HG03095 (cell line): ENCODE measurements around the gene RAB13.

Source experiments
- ATAC-seq: cut with Tn5 transposase; IDR thresholded peaks from one replicate; pipeline ENCODE4 v1.9.1; 2021; ENCODE audit warnings: moderate library complexity; ENCODE audit not compliant: unreplicated experiment

The RAB13 gene

DNA sequence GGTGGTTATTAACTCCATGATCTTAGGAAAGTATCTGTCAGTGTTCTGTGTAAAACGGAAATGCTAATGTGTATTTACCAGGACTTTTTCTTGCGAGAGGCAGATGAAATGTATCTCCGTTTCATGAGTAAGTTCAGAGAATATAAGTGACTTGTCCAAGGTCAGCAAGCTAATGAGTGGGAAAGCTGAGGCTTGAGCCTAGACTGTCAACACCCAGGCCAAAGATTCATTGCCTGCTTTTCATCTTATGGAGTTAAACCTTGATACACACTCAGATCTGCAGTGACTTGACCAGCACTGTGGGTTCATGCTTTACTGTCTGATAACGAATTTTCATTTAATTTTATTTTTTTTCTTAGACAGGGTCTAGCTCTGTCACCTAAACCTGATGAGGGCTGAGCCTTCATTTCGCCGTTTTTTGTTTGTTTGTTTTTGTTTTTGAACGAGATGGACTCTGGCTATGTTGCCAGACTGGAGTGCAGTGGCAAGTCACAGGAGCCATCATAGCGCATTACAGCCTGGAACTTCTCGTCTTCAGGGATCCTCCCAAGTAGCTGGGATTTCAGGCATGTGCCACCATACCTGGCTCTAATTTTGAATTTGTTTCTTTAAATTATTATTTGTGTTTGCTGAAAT, 7.7 kb downstream of the RAB13 start:
- no peak for ATAC-seq

DNA sequence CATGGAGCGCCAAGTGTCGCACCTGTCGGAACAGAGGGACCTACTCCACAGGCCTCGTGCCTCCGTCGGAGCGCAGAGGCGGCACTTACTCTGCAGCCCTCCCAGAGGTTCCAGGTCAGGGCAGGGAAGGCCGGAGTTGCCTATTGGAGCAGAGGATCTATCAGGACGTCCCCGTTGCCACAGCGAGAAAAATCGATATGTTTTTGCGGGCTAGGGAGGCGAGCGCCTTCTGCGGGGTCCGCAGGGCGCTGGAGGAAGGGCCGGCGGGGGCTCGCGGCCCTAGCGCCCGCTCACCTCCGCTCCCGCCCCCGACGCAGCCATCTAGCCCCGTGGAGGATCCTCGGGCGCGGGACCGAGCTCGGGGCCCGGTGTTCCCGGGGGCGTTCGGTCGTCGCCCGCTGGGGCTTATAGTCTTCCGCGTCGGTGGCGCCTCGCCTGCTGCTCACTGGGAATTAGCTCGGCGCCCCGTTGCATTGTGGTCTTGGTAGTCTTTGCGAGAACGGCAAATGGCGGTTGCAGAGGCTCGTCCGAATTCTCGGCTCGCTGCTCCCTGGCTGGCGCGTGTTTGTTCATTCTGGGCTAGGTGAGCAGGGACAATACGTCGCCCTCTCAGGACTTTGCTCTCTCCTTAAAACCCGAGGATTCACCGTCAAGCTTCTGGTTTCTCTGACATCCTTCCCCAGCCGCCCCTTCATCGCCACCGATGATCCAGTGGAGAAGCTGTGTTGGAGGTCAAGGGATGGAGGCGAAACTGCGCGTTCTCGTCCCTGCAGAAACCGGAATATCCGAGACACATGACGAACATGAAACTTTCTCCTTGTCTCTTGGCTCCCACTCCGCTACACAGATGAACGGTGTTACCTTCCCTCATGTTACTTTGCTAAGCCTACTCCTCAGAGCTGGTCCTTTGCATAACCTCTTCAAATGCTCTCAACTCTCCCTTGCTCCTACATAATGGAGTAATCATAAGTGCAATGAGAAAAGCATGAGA, 8.6 kb downstream of the RAB13 start, which contains the start of gene JTB:
TSS of gene JTB (minus strand) at position 425 of the 991 bp plus-strand sequence. CDS start at position 3, 422 bp downstream.
- peak; percentile 70 for ATAC-seq

DNA sequence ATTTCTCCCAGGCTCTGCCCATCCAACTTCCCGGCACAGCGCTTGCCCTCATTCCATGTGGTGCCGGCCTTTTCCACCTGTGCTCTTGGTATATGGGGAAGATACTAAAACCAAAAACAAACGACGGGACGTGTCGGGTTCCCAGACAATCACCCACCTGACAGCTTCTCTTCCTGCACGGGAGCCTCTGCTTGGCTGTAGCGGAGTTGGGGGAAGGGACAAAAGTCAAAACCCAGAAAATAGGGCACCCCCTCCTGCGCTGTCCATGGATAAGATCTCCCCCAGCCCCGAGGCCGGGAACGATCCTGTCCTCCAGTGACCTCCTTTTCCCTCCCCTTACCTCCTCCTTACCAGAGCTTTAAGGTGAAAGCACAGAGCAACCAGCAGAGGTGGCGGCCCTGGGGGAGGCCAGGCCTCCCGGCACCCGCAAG, 9.3 kb downstream of the RAB13 start:
- ATAC-seq: no peak

DNA sequence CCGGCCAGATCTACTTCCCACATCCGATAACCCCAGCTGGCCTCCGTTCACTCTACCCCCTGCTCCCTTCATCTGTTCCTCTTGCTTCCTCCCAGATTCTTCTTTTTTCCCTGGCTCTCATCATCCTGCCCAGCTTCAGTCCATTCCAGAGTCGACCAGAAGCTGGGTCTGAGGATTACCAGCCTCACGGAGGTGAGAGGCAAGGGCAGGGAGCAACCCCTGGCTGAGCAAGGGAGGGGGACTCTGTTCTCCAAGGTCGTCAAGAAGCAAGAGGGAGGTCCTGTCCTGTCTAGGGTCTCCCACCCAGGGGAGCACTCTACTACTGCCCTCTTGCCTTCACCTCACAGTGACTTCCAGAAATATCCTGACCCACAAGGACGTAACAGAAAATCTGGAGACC, 12.6 kb downstream of the RAB13 start:
- no peak for ATAC-seq

DNA sequence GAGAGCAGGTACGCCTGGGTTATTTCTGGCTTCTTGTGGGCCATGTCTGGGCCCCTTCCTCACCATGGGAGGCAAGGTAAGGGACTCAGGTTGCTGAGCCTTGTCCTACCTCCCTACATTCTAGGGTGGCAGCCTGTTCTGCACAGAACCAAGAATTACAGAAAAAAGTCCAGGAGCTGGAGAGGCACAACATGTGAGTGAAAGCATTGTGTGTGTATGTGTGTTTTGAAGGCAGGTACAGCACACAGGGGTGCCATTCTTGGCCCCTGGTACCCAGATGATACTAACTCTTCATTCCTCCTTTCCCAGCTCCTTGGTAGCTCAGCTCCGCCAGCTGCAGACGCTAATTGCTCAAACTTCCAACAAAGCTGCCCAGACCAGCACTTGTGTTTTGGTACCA, 13.1 kb downstream of the RAB13 start:
- ATAC-seq: no peak

DNA sequence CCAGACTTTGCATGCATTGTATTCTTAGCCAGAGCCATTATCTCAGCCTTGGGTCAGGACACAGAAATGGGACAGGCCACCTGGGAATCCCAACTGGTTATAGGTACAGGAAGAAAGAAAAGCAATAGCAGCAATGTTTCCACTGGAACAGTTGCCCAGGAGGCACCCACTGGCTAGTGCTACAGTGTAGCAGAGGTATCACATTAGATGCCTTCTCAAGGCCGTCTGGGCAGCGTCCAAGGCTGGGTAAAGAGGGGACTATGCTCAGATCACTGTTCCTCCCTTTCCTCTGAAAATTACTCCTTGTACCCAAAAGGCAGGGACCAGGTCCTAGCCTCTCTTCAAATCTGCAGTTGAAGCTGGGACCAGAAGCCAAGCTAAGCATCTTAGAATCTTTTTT, 15.8 kb downstream of the RAB13 start:
- ATAC-seq: no peak

DNA sequence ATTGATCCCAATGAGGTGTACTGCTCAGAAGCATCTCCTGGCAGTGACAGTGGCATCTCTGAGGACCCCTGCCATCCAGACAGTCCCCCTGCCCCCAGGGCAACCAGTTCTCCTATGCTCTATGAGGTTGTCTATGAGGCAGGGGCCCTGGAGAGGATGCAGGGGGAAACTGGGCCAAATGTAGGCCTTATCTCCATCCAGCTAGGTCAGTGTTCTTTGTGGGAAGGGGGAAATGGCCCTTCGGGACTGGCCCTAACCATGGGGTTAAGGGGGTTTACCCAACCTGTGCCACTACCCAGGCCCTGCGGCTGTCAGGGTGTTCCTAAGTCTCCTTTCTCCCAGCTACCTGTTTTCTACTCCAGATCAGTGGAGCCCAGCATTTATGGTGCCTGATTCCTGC, 17.2 kb downstream of the RAB13 start:
- ATAC-seq: no peak

DNA sequence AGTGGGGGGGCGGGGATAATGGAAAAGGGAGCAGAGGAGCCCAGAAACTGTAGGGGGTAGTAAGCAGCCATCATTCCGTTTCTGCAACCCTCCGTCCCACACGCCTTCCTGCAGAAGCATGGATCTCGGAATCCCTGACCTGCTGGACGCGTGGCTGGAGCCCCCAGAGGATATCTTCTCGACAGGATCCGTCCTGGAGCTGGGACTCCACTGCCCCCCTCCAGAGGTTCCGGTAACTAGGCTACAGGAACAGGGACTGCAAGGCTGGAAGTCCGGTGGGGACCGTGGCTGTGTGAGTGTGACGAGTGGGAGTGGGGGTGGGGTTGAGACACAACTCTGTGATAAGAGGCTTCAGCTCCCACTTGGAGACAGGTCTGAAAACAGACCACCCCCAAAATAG, 17.7 kb downstream of the RAB13 start:
- no peak for ATAC-seq

DNA sequence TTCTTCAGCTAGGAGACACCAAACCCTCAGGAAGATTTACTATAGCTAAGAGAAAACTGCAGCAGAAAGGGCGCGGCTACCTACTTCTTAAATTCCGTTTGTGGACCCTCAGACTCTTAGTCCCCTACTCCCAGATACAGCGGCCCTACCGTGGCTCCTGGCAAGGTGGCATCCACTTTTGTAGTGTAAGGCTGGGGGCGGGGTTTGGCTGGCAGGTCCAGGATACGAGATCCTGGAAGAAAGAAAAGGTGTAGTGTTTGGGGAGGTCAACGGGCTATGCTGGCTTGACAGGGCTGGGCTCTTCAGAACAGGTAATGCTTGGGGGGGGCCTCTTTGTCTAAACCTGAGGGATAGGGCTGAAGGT, 18.2 kb downstream of the RAB13 start:
- ATAC-seq: no peak

DNA sequence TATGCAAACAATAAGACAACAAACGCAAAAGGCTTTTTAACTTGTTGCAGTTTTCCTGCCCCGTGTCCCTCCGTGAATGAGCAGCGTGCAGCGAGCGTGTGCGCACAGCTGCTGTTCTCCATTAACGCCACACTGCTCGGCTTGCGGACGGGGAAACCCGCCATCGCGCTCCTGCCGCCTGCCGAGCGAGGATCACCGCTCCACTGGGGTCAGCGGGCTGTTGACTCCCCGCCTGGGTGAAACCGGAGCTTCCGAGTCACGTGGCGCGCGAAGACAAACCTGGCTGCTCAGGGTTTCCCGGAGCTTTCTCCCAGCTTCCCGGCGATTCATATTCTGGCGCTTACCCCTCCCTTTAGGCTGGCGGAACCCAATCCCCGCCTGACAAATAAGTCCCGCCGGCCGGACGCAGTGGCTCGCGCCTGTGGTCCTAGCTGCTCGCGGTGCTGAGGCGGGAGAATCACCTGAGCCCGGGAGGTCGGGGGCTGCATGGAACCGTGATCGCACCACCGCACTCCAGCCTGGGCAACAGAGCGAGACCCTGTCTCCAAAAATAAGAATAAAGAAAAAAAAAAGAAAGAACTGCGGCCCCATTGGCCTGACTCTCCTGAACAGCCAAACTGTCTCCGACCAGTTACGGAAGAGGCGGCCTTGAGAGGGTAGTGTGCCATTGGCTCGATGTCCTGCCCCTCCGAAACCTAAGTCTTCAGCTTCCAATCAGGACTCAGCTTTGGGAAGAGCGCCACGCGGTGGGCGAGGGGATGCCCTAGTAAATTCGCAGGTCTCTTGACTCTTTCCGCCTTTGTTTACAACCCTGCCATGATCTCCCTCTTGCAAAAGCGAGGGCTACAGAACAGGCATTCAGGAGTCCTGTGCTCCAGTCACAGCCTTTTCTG, 18.8 kb downstream of the RAB13 start, which contains the start of gene CREB3L4:
TSS of gene CREB3L4 (plus strand) at position 796 of the 893 bp plus-strand sequence. CDS start 624 bp downstream, outside the sequence.
- peak; percentile 58 for ATAC-seq

DNA sequence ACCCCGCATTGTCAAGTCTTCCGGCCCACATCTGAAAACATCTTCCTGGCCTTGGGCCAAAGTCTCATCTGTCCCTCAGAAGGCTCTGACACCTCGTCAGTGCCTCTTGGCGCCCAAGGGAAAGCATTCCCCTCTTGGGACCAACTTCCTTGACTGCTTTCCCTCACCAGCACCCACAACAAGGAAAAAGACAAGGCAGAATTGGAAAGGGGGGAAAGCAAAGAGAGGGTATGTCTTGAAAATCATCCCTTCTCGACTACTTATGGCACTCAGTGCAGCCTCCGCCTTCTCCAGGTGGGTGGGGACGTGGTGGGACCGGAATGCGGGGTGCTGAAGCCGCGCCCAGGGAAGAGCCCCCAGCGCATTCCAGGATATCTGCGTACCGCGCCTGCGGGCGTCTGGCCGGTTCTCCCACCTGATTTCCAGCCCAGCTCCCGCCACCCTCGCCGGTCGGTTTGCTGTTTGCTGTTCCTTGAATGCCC, 22.2 kb downstream of the RAB13 start:
- ATAC-seq: no peak

DNA sequence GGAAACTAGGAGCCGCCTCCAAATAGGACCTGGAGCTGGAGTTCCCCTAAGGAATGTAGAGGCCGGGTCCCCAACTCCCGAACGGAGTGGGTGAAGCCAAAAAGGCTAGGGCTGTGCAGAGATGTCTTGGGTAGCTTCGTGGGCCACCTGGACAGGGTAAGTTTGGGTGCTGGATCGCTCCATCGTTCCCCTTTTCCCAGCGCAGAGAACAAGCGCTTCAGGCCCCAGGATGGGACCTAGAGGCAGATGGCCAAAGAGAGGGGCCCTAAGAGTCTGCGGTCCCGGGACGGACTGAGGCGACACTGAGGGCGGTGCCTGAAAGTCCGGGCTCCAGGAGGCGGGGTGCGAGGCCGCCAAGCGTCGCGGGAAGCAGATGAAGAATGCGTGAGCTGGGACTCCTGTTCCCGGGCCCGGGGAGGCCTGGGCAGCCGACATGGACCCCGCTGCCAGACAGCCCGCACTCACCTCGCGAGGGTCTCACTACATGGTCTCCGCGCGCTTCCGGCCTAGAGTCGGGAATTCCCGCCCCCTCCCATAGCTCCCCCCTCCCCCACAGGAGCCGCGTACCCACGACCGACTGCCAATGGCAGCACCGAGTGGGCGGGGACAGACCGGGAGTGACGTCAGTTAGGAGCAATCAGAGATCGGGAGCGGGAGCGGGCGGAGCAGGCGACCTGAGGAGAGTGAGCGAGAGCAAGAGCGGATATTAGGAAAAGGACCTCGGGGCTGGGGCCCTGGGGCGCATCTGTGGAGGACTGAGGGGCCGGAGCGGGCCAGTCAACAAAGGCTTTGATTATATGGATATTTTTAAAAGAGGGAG, 22.9 kb downstream of the RAB13 start, which contains the start of gene SLC39A1:
TSS of gene SLC39A1 (minus strand) at position 508 of the 820 bp plus-strand sequence. CDS start 822 bp downstream, outside the sequence.
- peak; percentile 44 for ATAC-seq

DNA sequence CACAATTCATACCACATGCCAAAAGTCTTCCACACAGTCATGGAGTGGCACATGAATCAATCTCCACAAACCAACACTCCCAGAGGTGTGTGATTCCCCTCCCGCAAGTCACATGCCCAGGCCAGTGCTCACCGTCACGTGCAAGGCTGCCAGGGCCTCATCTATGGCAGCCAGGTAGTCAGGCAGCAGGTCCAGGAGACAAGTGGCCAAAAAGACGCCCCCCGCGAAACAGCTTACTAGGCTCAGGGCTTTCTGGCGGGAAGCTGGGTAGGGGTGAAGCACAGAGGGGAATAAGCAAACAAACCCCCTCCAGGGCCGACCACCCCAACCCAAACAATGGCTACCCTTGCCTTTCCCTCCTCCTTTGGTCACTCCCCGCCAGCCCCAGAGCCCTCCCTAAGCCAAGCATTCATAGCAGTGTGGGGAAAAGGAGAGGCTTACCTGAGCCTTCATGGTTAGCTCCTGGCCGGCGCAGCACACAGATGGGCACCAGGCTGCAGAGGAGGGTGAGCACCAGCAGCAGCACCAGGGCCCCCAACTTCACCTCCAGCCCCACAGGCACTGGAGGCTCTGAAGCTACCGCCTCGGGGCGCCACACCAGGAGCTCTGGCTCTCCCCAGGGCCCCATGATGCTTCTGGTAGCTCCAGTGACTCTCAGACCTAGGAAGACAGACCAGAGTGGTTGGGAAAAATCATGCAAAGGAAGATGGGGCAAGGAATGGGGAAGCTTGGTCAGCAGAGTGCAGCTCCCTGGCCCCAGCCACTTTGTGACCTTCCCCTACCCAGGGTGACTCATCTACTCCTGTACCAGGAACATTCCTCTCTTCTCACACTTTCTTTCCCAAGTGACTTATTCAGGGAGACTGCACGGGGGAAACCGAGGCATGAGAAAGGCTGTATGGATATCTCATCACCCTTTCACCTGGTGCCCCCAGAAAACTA, 23.8 kb downstream of the RAB13 start:
- no peak for ATAC-seq

DNA sequence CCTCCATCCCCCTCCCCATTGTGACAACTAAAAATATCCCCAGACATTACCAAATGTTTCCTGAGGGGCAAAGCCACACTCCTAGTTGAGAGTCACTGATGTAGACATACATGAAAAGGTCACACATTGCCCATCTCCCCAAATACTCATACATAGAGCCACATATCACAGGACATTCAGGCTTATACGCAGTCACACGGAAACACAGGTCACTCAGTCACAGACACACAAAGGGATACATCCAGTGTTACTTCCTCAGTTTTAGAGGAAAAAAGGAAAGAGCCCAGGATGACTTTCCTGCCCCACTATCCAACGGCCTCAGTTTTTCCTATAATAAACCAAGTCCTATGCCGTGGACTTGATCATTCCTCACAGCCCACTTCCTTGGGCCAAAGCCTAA, 24.7 kb downstream of the RAB13 start:
- no peak for ATAC-seq

DNA sequence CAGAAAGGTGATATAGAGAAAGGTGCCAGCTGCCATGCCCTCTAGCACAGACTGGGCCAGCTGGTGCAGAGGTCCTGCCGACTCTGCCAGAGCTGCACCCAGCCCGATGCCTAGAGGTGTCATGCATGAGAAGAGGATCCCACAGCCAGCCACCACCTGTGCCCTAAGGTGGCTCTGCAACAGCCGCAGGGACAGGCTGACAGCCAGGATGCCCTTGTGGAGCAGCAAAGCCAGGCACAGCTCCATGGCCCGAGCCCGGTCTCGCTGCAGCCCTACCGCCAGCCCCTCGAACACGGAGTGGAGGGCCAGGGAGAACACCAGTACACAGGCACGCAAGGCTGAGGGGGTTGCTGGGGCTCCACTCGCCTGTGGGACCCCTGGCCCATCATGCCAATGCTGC, 25.9 kb downstream of the RAB13 start:
- no peak for ATAC-seq

DNA sequence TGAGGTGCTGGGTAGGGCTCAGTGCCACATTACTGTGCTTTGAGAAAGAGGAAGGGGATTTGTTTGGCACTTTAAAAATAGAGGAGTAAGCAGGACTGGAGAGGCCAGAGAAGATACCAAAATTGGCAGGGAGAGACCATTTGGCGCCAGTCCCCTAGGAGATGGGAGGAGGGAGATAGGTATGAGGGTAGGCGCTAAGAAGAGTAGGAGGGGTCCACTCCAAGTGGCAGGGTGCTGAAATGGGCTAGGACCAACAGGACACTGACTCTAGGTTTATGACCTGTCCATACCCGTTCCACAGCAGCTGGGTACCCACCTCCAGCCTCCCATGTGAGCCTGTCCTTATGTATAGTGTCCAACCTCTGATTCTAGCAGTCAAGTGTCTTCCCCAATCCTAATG, 26.7 kb downstream of the RAB13 start:
- ATAC-seq: no peak

DNA sequence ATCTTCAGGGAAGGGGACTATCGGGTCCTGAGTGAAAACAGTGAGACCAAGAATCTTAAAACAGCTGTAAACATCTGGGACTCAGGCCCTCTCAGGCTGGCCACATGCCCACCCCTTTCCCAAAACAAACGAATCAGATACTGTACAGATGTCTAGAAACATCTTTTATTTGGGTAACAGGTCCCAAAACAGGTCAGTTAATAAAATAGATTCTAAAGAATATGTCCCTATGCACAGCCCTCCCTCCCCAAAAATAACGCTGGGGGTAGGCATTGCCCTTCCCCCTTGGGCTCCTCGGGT, 27.2 kb downstream of the RAB13 start:
- ATAC-seq: no peak

DNA sequence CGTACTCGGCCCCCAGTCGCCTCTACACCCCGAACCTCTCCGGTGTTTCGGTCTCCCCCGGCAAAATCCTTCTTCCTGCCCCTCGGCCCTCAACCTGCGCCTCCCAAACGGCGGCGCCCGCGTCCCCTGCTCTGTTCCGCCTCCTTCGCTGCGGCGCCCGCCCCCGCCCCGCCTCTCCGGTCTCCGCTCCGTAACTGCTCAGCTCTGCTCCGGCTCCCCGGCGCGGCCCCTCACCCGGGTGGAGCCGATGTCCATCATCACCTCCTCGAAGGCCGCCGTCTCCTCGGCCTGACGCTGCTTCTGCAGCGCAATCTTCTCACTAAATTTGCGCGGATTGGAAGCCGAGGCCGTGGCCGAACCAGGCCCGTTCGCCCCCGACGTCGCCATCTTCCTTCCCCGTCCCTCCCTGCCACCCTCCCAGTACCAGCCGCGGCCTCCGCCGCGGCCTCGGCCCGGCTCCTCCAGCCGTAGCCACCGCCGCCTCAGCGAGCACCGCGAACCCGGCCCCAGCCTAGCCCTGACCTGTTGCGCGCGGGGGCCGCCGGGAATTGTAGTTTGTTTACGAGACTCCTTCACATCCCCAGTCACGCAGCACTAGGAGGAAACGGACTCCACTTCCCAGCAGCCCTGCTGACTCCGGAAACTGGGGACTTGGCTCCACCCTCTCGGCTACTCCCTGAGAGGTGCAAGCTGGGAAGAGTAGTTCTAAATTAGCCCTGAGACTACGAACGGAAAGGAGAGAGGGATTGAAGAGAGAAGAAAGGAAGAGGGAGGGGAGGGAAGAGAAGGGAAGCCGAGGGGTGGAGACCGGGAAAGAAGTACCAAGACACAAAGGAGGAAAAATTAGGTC, 27.8 kb downstream of the RAB13 start, which contains the start of gene CRTC2:
TSS of gene CRTC2 (minus strand) at position 502 of the 850 bp plus-strand sequence. CDS start at position 387, 115 bp downstream.
- ATAC-seq: peak; percentile 68
